ENCODE data around the gene C1GALT1.

The C1GALT1 gene

DNA sequence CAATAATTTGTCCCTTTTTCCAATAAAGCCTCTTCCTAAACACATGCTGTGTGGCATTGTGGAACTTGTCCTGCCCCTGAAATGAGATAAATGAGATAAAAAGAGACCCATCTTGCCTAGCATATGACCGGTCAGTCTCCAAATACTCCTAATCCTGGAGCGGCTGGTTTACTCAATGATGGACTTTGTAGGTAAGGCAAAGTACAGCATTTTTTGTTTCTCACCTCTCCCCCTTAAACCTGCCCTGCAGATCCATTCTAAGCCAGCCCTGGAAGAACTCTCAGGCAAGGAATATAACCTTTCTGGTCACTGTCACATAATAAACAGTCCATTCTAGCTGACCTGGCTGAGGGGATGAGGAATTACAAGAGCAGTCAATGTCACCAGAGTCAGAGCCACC is 110.7 kb downstream of the C1GALT1 start:
- TF ChIP-seq, protein P1, sequence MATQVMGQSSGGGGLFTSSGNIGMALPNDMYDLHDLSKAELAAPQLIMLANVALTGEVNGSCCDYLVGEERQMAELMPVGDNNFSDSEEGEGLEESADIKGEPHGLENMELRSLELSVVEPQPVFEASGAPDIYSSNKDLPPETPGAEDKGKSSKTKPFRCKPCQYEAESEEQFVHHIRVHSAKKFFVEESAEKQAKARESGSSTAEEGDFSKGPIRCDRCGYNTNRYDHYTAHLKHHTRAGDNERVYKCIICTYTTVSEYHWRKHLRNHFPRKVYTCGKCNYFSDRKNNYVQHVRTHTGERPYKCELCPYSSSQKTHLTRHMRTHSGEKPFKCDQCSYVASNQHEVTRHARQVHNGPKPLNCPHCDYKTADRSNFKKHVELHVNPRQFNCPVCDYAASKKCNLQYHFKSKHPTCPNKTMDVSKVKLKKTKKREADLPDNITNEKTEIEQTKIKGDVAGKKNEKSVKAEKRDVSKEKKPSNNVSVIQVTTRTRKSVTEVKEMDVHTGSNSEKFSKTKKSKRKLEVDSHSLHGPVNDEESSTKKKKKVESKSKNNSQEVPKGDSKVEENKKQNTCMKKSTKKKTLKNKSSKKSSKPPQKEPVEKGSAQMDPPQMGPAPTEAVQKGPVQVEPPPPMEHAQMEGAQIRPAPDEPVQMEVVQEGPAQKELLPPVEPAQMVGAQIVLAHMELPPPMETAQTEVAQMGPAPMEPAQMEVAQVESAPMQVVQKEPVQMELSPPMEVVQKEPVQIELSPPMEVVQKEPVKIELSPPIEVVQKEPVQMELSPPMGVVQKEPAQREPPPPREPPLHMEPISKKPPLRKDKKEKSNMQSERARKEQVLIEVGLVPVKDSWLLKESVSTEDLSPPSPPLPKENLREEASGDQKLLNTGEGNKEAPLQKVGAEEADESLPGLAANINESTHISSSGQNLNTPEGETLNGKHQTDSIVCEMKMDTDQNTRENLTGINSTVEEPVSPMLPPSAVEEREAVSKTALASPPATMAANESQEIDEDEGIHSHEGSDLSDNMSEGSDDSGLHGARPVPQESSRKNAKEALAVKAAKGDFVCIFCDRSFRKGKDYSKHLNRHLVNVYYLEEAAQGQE (IDR thresholded peaks at IDR 0.05; ENCODE audit: insufficient replicate concordance, low read depth): no peak
- TF ChIP-seq SPI1 (IDR thresholded peaks at IDR 0.05; ENCODE audit: borderline replicate concordance, low read depth) (no peak), POLR2AphosphoS5 (IDR thresholded peaks at IDR 0.05; ENCODE audit: low read depth) (no peak), GABPA (IDR thresholded peaks at IDR 0.05; ENCODE audit: low read depth) (no peak)
- TF ChIP-seq, protein P2, sequence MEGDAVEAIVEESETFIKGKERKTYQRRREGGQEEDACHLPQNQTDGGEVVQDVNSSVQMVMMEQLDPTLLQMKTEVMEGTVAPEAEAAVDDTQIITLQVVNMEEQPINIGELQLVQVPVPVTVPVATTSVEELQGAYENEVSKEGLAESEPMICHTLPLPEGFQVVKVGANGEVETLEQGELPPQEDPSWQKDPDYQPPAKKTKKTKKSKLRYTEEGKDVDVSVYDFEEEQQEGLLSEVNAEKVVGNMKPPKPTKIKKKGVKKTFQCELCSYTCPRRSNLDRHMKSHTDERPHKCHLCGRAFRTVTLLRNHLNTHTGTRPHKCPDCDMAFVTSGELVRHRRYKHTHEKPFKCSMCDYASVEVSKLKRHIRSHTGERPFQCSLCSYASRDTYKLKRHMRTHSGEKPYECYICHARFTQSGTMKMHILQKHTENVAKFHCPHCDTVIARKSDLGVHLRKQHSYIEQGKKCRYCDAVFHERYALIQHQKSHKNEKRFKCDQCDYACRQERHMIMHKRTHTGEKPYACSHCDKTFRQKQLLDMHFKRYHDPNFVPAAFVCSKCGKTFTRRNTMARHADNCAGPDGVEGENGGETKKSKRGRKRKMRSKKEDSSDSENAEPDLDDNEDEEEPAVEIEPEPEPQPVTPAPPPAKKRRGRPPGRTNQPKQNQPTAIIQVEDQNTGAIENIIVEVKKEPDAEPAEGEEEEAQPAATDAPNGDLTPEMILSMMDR (IDR thresholded peaks at IDR 0.05; ENCODE audit: insufficient read depth, low read length): no peak
- no peak overlapping the region for H3K4me3 ChIP-seq (replicated peaks; ENCODE audit: insufficient read depth, low read length)
- H3K27ac ChIP-seq (replicated peaks): no peak overlapping the region
- DNase-seq (ENCODE audit: low read depth in 1 of 2, low spot score in 1 of 2): no peak
- H3K27me3 ChIP-seq (ENCODE audit: insufficient read depth, poor library complexity, severe bottlenecking): no peaks in the 10 kb centered on the region

DNA sequence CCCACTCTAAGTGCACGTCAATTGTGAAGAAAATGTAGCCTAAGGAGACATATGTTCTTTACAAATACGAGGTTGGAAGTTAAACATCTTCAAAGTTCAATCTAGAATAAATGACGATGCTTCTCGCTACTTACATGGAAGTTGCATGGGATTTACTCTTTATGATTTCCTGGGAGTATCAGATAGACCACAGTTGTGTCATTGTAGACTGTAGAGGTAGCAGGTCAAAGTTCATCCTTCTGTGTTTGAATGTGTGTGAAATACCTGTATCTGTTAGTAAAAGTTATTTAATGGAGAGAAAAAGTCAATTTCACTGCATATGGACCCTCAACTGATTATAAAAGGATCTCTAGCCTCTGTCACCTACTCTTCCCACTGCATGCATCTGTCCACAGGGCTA is 112.6 kb downstream of the C1GALT1 start:
- no peaks in the 10 kb centered on the region for H3K27me3 ChIP-seq (ENCODE audit: insufficient read depth, poor library complexity, severe bottlenecking)
- no peak for DNase-seq (ENCODE audit: low read depth in 1 of 2, low spot score in 1 of 2)
- no peak overlapping the region for H3K27ac ChIP-seq (replicated peaks)
- no peak for TF ChIP-seq GABPA (IDR thresholded peaks at IDR 0.05; ENCODE audit: low read depth)
- TF ChIP-seq, protein P2 (IDR thresholded peaks at IDR 0.05; ENCODE audit: insufficient read depth, low read length): no peak
- no peak for TF ChIP-seq SPI1 (IDR thresholded peaks at IDR 0.05; ENCODE audit: borderline replicate concordance, low read depth)
- TF ChIP-seq, protein P1 (IDR thresholded peaks at IDR 0.05; ENCODE audit: insufficient replicate concordance, low read depth): no peak
- no peak for TF ChIP-seq POLR2AphosphoS5 (IDR thresholded peaks at IDR 0.05; ENCODE audit: low read depth)
- H3K4me3 ChIP-seq (replicated peaks; ENCODE audit: insufficient read depth, low read length): no peak overlapping the region
